OCI-M2 (cell line): Measurements from ENCODE around the gene CALB2.
"Not testable (repeated sequence)": the region's sequence is repeated elsewhere in the genome, so short reads cannot be mapped to it uniquely, and the experiment has no call there.

Source experiments
- DNase-seq: peaks from one replicate; lab custom pipeline; 2025; ENCODE audit not compliant: unreplicated experiment; lab: John Stamatoyannopoulos, UW

CALB2 gene

DNA sequence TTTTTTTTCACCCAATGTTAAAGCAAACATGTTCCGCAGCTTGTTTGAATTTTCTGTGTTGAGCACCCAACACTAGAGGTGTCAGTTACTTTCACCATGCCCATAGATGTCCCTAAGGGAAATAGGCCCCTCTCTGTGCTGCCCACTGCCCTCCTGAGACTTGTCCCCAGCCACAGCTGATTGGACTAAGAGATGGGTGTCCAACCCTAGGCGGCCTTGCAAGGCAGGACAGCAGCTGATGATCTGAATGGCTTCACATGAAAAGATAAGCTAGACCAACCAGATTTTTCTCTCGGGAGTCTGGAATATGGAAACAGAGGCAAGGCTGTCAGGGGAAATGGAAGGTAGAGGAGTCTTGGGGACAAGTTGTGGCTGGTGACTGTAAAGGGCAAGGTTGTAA, 6.1 kb upstream of the CALB2 start:
- DNase-seq = no peak

DNA sequence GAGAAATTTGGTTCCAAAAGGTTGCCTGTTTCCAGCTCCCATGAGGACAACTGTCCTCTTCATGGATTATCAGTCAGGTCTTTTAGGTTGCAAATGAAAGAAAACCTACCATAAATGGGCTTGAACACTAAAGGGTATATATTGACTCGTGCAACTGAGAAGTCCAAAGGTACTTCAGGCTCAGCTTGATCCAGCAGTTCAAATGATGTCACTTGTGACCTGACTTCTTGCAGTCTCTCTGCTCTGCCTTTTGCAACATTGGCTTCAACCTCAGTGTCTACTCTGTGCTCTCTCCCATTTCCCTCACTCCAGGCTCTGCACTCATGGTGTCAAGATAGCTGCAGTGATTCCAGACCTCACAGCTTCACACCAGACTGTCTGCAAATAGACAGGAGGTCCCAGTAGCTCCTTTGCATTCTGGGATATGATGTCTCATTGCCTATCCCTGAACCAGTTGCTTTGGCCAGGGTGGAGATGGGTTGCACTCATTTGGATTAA, 5.5 kb upstream of the CALB2 start:
- no peak for DNase-seq

DNA sequence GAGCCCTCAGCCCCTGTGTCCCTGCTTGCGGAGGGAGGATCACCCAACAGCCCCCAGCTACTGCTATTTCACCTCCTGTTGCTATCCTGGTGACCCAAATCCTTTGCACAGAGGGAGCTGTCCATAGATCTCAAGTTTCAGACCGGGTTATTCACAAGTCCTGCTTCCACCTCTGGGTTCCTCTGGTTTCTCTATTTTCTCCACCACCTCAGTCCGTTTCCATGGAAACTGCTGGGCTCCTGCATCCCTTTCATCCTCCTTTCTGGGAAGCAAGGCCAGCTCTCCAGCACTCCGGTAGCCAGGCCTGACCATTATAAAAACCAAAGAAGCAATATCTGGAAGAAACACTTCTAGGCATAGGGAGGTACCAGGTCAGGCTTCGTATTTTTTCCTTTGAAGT, 4.8 kb upstream of the CALB2 start:
- DNase-seq = no peak

DNA sequence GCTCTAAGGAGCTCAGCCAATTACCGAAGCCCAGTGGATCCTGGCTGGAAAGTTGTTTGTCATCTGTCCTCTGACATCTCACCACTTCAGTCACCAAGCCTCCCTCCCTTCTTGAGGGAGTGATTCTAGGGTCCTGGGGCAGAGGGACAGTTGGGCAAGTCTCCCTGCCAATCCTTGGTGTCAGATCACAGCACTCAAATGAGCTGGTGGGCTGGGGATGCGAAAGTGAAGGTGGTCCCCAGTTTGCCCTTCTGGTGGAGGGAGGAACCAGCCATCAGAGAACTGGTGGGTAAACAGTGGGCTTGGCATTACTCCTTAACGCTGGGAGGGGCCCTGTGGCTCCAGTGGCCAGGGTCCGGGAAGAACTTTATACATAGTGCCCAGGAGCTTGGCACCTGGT, 4.4 kb upstream of the CALB2 start:
- DNase-seq = no peak

DNA sequence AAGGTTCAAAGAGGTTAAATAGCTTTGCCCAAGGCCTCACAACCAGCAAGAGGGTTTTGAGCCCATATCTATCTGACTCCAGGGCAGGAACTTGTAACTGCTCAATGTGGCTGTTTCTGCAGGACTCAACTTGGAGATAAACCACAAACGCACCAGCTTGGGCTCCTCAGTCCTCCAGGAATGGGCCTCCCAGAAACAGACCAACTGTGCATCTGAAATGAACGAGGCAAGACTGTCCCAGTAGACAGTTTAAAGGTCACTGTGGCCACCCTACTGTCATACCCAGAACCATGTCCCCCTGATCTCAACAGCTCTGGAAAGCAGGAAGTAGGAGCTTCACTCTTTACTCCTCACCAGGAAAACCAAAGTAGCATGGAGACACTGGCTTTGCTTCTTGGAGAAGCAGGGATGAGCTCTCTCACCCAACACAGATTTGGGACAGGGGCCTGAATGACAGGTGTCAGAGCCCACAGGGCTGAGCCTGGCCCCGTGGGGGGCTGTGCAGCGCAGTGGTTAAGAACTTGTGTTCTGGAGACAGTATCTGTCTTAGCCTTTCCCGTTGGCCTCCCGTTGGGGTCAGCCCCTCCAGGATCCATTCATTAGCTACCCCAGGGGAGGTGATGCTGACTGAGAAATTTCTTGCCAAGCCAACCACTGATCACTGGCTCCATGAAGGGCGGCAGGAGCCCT, 2.3 kb upstream of the CALB2 start:
- no peak for DNase-seq

DNA sequence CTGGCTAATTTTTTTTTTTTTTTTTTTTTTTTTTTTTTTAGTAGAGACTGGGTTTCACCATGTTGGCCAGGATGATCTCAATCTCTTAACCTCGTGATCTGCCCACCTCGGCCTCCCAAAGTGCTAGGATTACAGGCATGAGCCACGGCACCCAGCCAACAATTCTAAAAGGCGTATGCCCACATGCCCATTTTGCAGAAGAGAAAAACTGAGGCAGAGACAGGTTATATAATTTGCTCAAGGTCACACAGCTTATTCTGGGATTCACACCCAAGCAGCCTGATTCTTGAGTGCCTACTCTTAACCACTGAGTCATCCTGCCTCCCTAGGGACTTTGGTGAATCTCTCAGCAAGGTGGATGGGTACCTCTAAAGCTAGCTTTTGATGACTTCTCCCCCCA, 1.6 kb upstream of the CALB2 start:
- not testable (repeated sequence) for DNase-seq

DNA sequence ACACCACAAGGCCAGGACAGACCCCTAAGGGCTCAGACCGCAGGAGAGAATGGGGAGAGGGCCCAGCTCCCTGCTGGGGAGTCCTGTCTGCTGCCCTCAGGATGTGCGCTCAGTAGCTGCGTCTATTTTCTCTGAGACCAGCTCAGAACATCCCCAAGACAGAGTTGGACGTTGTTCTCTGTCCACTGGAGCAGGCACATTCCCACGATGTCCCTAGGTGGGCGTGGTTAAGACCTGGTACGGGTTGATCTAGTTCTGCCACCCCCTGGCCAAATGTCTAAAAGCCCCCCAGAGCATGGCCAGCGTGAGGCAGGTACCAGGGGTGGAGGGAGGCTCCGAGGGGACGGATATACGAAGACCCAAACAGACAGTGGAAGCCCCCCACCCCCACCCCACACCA, 842 bp upstream of the CALB2 start:
- DNase-seq = no peak

DNA sequence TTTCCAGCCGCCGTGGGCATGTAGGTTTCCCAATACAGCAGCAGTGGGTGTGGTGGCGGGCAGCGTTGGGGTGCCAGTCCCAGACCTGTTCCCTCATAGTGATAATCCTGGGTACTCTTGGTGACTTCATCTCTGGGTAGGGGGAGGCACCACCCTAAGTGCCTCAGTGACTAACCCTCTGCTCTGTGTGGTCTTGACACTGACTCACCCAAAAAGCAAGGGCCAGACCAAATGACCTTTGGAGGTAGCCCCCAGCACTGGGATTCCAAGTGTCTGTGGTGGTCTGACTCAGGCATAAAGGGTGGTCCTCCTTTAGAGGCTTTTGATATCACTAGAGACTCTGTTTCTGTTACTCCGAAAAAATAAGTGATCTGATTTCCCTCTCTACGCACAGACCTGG, 908 bp downstream of the CALB2 start:
- DNase-seq = no peak

DNA sequence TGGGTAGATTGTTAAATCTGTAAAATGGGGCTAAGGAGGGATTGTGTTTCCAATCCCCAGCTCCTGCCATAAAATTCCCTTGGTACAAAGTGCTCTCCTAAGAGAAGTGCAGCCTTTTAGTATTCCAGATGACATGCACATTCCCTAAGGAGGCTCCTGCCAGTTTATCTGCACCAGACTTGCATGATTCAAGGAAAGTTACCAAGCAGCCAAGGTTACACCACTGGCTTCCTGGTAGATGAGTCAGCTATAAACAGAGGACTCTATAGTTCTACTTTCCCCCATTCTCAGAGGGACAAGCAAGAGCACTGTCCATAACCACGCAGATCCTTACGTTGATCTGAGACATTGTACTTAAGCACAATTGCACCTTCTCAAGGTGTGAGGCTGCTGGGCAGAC, 1.9 kb downstream of the CALB2 start:
- DNase-seq = no peak

DNA sequence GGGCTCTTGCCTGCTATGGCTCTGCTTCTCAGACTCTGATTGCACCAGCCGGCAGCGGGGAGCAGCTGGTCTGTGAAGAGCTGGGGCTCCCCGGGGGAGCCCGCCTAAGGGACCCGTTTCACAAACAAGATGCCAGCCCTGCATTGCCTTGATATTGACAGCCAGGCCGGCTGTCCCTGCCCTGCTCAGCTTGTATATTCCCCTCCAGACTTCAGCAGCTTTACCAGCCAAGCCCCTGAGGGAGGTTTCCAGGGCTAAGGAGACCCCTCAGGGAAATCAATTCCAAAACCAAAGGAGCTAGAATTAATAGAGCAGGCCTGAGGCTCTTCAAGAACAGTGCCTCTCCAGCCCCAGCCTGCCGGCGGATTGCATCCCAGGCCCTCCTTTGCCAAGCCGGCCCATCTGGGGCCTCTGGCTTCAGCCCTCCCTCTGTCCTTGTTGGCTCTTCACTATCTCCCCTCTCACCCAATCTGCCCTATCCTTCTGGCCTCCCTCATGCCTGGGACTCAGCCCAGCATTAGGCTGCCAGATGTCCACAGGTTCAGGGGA, 5.7 kb downstream of the CALB2 start:
- no peak for DNase-seq

DNA sequence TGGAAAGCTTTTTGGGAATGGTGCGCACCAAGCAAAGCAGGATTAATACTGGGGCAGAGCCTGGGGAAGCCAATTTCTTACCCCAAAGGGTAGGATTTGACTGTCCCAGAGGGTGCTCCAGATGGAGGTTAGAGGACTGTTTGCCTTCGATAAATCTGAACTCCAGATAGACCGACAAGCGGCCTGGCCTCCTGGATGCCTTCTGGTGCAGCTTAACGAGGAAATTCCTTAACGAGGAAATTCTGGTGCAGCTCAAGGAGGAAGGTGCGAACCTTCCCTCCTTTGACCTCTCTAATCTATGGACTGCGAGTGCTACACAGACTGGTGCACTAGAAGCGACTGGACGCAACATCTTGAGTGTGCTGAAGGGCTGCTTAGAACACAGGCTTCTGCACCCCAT, 6.5 kb downstream of the CALB2 start:
- no peak for DNase-seq

DNA sequence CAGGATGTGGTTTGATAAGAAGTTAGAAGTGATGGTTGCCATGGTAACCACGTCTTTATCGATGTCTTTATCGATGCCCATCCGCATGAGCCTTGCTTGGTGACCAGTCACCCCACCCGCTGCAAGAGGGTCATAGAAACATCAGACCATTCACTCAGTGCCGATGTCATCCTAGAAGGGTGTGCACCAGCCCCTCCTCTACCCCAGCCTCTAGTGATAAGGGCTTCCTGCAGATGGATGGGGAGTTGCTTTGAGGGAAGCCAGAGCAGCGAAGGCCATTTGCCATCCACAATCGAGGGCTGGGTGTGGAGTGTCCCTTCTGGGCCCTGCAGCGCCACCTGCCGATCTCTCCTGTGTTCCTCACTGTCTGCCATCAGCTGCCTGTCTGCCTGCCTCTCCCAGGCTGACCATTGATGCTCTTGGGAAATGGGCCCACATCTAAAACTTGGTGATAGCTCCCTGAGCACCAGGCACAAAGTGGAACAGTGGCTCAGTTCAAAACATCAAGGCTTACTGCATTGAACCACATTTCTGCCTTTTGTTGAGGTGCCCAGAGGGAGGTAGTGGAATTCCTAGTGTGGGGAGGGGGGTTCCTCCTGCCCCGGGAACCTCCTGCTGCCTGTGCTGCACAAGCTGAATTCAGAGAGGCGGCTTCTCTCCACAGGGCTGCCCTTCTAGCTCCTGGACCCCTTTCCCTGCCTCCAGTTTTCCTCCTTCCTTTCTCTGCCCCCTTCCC, 8.9 kb downstream of the CALB2 start:
- DNase-seq = no peak

DNA sequence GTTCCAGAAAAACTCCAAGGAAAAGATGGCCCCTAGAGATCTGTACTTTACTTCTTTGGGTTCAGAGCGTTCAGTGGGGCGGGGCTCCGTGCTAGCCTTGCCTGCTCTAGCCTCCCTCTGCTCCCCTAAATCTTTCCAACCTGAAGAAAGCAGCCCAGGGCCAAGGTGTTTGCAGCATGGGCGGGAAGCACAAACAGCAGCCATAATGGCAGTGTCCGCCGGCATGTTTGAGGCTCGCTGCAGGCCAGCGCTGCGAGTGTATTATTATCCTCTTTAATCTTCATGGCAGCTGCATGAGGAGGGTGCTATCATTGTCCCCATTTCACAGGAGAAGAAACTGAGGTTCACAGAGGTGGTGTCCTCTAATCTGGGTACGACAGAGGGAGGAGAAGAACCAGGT, 10.4 kb downstream of the CALB2 start:
- no peak for DNase-seq

DNA sequence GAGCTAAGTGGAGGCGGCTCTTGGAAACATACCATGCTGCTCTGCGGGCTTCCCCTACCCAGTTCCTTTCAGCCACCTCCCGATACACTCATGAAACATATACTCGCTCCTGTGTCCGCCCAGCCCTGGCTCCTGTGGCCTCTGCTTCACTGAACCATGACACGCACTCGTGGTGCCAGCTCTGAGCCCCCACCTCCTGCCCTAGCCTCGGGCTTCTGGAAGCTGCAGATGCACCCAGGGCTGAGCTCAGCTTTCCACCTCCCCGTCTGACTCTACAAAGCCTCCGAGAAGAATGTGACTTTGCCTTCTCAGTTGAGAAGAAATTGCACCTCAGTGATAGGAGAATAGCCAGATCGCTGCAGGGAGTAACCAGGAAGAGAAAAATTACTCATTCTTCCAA, 11.0 kb downstream of the CALB2 start:
- DNase-seq = no peak

DNA sequence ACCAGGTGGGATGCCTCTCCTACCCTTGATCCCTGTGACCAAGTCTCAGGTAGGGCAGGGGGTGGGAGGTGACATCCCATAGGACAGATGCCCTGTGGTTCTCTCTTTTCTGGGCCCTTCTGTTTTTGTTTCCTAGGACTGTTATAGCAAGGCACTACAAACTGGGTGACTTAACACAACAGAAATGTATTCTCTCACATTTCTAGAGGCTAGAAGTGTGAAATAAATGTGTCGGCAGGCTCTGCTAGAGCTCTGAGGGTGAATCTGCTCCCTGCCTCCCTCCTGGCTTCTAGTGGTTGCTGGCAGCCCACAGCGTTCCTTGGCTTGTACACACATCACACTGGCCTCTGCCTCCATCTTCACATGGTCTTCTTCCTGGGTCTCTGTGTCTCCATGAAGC, 12.7 kb downstream of the CALB2 start:
- DNase-seq = no peak

DNA sequence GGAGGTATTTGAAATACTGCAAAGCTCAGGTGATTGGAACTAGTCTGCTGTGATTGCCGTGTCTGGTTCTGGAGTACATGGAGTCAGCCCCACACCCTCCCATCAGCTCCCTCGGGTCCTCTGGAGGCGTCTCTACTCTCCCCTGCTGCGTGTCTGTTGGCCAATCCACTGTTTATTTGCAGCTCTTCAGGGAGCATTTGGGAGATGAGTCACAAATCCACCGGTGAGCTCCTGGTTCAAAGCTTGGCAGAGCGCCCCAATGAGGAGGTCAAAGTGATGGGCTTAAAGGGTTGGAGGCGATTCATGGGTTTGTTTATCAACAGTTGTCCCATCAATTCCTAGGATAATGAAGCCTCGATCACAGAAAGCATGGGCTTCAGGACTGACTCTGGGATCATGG, 14.6 kb downstream of the CALB2 start:
- DNase-seq = no peak

DNA sequence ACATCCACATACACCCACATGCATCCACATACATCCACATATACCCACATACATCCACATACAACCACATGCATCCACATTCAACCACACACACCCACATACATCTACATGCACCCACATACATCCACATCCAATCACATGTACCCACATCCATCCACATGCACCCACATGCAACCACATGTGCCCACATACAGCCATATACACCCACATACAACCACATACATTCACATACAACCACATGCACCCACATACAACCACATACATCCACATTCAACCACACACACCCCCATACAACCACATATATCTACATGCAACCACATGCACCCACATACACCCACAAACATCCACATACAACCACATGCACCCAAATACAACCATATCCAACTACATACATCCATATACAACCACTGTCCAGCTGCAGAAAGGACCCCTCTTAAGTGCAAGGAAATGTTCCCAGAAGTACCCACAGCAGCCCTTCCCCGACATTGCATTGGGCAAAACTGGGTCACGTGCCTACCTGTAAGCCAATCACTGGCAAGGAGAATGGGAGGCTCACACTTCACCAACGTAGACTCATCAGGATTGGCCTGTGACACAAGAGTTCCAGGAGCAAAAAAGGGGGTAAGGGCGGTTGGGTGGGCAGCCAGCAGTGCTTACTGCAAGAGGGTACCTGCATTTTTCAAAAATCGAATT, 18.1 kb downstream of the CALB2 start:
- DNase-seq = no peak

DNA sequence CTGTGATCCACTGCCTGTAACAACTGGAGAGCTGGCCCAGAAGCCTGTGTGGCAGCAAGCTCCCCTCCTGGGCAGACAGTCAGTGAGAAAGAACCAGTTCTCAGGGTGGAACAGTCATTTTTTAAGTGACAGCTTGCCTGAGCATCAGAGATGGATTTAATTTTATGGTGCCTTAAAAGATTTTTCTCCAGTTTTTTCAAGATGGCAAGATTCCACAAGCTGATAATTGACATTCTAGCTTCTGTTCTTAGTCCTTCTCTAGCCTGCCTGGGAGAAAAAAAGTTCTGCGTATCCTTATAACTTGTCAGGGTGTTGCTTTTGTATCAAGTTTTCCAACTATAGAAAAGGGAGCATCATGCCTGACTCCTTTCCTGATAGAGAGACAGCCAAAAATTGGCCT, 21.2 kb downstream of the CALB2 start:
- no peak for DNase-seq

DNA sequence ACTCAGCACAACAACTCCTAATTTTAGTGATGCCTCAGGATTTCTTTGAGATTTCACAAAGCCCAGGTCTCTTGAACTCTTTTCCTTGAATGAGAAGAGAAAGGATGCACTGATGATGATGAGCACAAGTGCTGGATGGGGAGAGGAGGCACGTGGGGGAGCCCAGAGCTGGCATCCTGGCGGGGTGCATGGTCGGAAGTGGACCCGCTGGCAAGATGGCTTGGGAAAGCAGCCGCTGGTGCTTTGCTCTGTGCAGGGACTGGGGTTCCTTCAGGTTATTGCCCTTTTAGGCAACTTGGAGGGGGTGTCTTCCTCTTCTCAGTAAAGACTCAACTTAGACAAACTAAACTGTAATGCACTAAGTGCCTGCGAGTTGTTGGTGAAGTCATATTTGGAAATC, 22.3 kb downstream of the CALB2 start:
- DNase-seq = no peak

DNA sequence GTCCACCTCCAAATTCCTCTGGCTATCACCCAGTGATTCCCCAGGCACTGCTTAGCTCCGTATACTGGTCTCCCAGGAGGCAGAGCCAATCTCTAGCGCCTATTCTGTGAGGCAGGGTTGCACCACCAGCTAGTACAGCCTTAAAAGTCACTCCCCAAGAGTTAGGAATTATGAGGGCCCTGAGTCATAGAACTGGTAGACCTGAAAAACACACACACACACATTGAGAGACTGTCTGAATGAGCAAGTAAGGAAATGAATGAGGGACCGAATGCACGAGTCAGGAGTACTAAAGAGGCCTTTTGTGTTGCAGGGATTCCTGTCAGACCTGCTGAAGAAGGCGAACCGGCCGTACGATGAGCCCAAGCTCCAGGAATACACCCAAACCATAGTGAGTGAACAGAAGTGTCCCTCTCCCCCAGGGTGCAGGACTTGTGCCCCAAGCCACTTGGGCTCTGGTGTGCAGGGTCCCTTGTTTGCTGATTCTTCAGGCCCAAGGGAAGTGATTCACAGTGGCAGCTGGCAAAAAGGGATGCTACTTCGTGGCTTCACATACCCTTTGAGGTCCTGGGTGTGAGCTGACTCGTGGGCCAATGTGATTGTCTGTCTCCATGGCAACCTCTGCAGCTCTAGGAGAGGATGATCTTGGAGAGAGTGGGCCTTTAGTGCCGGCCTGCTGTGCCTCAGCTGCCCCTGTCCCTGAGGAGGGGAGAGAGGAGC, 24.7 kb downstream of the CALB2 start:
- DNase-seq = no peak

DNA sequence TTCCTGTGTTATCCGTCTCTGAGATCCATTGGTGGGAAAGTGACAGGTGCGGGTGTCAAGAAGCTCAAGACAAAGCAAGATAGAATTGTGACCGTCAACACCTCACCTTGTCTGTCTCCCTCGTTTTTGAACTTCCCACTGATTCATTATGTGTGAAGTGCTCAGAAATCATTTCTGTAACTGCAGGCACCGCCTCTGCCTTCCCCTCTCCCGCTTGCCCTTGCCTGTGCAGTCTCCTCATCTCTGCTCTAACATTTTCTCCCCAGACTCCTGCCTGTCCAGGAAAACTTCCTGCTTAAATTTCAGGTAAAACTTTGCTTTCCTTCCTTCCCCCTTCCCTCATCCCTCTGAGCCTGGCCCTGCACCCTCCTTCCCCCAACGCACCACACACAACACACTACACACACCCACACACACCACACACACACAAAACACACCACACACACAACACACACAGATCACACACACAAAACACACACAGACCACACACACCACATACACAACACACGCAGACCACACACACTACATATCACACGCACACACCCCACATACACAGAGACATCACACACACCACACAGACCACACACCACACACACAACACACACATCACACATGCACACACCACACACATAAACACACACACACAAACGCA, 25.7 kb downstream of the CALB2 start:
- no peak for DNase-seq
